Dedifferentiated amniotic fluid mesenchymal stem cell (primary cell): ENCODE measurements around the gene NEK4.

ENCODE experiments used
- DNase-seq: peaks from one replicate; pipeline ENCODE4 v3.0.0-alpha.2; 2016; ENCODE audit errors: extremely low spot score

Gene NEK4

GRCh38 chr3:52792961-52793695 is 22.4 kb upstream of the NEK4 start:
- no peak for DNase-seq

GRCh38 chr3:52792413-52792812 is 21.7 kb upstream of the NEK4 start:
- DNase-seq: no peak

GRCh38 chr3:52791928-52792327 is 21.2 kb upstream of the NEK4 start:
- no peak for DNase-seq

- DNase-seq: no peak
Observed at GRCh38 chr3:52791366-52791765, 20.6 kb upstream of the NEK4 start.

- DNase-seq: no peak
Observed at GRCh38 chr3:52790741-52791140, 20.0 kb upstream of the NEK4 start.

GRCh38 chr3:52790337-52790736 is 19.6 kb upstream of the NEK4 start:
- DNase-seq: no peak

- DNase-seq: no peak
Observed at GRCh38 chr3:52789746-52790040, 19.0 kb upstream of the NEK4 start.

- no peak for DNase-seq
Observed at GRCh38 chr3:52788890-52789745, 18.4 kb upstream of the NEK4 start.

GRCh38 chr3:52787672-52788625 is 17.2 kb upstream of the NEK4 start:
- DNase-seq: no peak

- DNase-seq: no peak
Observed at GRCh38 chr3:52787246-52787645, 16.5 kb upstream of the NEK4 start.

- no peak for DNase-seq
Observed at GRCh38 chr3:52786330-52787215, 15.8 kb upstream of the NEK4 start.

GRCh38 chr3:52784931-52785590 is 14.3 kb upstream of the NEK4 start:
- no peak for DNase-seq

- no peak for DNase-seq
Observed at GRCh38 chr3:52784021-52784621, 13.4 kb upstream of the NEK4 start.

- no peak for DNase-seq
Observed at GRCh38 chr3:52783211-52783555, 12.4 kb upstream of the NEK4 start.

- no peak for DNase-seq
Observed at GRCh38 chr3:52782412-52783210, 11.9 kb upstream of the NEK4 start.

GRCh38 chr3:52781741-52782140 is 11.0 kb upstream of the NEK4 start:
- no peak for DNase-seq

GRCh38 chr3:52779837-52780585 is 9.3 kb upstream of the NEK4 start:
- no peak for DNase-seq

- DNase-seq: no peak
Observed at GRCh38 chr3:52779011-52779836, 8.5 kb upstream of the NEK4 start.
